ENCODE results near the gene UGT2B11. TPM values are rescaled to one million over a fixed set of nuclear protein-coding genes. Genes with fewer than 3 reads are reported as not detected.
A peak's percentile ranks its signal among the peaks of the same experiment; 100 is the strongest.
"Not testable (repeated sequence)": the region's sequence is repeated elsewhere in the genome, so short reads cannot be mapped to it uniquely, and the experiment has no call there.

UGT2B11 gene
- total RNA-seq, 6 donors from 2014 or later: not detected

DNA sequence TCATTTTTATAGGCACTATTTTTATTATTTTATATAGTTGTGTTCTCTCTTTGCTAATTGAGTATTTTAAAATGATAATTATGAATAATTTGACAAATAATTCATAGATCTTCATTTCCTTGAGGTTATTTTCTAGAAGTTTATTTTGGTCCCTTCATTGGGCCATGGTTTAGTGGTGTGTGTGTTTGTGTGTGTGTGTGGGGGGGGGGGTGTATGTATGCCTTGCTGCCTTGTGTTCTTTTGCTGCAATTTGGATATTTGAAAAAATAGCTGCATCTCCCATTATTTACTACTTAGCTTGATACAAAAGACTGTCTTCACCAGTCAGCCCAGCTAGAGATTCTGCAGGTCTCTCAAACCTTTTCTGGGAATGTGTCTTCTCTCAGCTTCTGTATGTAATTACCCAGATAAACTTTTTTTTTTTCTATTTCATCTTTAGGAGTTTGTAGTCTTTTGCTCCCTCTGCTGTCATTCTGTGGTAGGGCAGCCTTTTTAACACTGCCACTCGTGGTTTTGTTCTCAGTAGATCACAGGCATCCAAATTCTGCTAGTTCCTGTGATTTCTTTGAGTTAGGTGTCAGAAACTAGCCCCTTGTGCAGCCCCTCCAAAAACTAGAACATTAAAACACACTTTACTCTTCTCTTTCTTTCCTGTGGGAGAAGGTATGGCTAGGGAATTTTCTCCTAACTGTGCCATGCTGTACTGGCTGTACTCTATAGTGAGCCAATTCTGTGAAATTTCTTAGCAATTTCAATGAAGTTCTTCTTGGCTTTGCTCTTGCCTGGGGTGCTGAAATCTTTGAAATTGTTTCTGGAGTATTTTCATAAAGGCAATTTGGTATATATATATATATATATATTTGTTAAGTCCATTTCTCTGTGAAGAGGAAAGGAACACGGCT is 44.1 kb downstream of the UGT2B11 start:
- not testable (repeated sequence) for H3K9me3 ChIP-seq, H3K36me3 ChIP-seq, DNase-seq, H3K4me1 ChIP-seq, H3K4me3 ChIP-seq, H3K27ac ChIP-seq, H3K27me3 ChIP-seq
- 31 to 46% methylated on average over 2 of the region's 2 CpGs for WGBS, 2 donors
- TF ChIP-seq, protein P1, sequence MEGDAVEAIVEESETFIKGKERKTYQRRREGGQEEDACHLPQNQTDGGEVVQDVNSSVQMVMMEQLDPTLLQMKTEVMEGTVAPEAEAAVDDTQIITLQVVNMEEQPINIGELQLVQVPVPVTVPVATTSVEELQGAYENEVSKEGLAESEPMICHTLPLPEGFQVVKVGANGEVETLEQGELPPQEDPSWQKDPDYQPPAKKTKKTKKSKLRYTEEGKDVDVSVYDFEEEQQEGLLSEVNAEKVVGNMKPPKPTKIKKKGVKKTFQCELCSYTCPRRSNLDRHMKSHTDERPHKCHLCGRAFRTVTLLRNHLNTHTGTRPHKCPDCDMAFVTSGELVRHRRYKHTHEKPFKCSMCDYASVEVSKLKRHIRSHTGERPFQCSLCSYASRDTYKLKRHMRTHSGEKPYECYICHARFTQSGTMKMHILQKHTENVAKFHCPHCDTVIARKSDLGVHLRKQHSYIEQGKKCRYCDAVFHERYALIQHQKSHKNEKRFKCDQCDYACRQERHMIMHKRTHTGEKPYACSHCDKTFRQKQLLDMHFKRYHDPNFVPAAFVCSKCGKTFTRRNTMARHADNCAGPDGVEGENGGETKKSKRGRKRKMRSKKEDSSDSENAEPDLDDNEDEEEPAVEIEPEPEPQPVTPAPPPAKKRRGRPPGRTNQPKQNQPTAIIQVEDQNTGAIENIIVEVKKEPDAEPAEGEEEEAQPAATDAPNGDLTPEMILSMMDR (IDR thresholded peaks at IDR 0.05): peak in 2 of 6 experiments; percentile 21 to 43
- peak; percentile 38 to 55 for ATAC-seq (ENCODE audit: low FRiP score in 2 of 2)

DNA sequence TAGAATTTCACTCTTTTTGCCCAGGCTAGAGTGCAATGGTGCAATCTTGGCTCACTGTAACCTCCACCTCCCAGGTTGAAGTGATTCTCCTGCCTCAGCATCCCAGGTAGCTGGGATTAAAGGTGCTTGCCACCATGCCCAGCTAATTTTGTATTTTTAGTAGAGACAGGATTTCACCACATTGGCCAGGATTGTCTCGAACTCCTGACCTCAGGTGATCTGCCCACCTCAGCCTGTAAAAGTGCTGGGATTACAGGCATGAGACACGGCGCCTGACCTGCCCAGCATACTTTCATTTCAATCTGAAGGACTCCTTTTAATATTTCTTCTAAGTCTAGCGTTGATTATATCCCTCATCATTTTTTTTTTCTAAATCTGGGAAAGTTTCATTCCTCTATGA is 45.4 kb downstream of the UGT2B11 start:
- H3K36me3 ChIP-seq; H3K27ac ChIP-seq; H3K4me3 ChIP-seq; DNase-seq; H3K27me3 ChIP-seq; H3K9me3 ChIP-seq; ATAC-seq (ENCODE audit: low FRiP score in 2 of 2); H3K4me1 ChIP-seq: not testable (repeated sequence)
- WGBS, 2 donors: 71 to 86% methylated on average over 4 of the region's 4 CpGs

DNA sequence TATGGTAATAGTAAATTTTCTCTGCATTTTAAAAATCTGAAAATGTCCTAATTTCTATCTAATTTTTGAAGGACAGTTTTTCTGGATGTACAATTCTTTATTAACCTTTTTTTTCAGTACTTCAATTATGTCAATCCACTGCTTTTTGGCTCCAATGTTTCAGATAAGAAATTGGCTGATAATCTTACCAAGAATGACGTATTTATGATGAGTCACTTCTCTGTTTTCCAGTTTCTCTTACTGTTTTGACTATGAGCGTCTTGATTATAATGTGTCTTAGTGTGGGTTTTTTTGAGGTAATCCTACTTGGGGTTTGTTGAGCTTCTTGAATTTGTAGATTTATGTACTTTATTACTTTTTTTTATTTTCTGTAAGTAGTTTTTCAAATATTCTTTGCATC is 47.2 kb downstream of the UGT2B11 start:
- no peak overlapping the region for H3K4me3 ChIP-seq
- H3K9me3 ChIP-seq: no peaks in the 10 kb centered on the region
- DNase-seq: no peak
- H3K4me1 ChIP-seq: no peaks in the 10 kb centered on the region
- no peak overlapping the region for H3K27ac ChIP-seq
- H3K27me3 ChIP-seq: no peaks in the 10 kb centered on the region
- no peaks in the 10 kb centered on the region for H3K36me3 ChIP-seq
- WGBS, 2 donors: 81 to 83% methylated on average over 2 of the region's 2 CpGs
- TF ChIP-seq, protein P1 (IDR thresholded peaks at IDR 0.05): no peak
- ATAC-seq (ENCODE audit: low FRiP score in 2 of 2): no peak

DNA sequence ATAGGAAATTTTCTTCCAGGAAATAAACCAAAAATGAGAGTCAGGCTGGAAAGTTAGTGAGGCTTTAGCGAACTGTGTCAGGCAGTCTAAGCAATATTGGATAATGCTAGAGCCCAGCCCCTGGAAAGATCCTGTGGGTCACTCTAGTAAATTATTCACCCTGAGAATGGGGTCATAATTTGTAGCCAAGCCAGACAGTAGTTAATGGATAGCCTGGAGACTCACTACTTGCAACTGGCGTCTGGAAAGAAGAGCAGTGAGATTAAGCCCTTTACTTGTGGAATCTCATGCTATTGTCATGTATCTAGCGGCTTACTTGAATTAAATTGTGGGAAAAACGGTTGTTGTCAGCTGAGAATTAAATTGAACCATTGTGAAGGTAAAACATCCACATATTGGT is 48.2 kb downstream of the UGT2B11 start:
- not testable (repeated sequence) for H3K36me3 ChIP-seq; H3K27me3 ChIP-seq; H3K4me3 ChIP-seq; ATAC-seq (ENCODE audit: low FRiP score in 2 of 2); H3K9me3 ChIP-seq; DNase-seq; H3K4me1 ChIP-seq; H3K27ac ChIP-seq
- WGBS, 2 donors: 78 to 83% methylated on average over 4 of the region's 4 CpGs

DNA sequence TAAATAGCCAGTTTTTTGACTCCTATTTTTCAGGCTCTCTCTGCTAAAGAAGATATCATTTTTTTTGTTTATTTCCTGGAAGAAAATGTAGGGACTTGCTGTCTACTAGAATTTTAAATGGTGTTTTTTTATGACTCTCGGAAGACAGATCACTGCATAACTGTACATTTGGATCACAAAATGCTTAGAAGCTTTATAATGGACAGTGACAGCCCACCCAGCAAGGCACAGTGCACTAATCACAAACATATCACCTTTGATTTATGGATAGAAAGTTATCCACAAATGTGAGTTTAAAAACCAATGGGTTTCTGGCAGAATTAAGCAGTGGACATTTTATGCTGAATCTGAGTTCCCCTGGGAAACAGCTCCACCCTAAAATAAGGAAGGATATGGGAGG is 48.8 kb downstream of the UGT2B11 start:
- ATAC-seq (ENCODE audit: low FRiP score in 2 of 2); H3K27me3 ChIP-seq; H3K9me3 ChIP-seq; DNase-seq; H3K27ac ChIP-seq; H3K4me3 ChIP-seq; H3K4me1 ChIP-seq; H3K36me3 ChIP-seq: not testable (repeated sequence)
- WGBS, 2 donors: 87 to 95% methylated on average over 1 of the region's 1 CpG

DNA sequence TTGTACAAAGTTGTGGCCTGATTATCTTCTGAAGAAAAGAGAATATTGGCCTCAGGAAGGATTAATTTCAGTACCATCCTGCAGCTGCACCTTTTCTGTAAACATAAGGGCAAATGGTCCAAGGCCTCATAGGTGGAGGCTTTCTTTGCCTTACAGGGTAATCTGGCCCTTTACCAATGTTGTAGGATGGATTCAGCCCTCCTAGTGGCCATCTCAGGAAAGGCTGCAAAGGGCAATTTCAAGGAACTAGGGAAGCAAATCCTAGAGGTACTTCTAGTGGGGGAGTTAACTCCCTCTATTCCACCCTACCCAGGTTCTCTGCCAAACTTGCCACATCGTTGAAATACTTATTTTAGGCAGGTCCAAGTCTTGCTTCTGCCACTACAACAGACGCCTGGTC is 57.6 kb downstream of the UGT2B11 start:
- DNase-seq (no peak), ATAC-seq (ENCODE audit: low FRiP score in 2 of 2) (no peak)
- no peak overlapping the region for H3K27ac ChIP-seq
- no peaks in the 10 kb centered on the region for H3K9me3 ChIP-seq
- no peak overlapping the region for H3K4me3 ChIP-seq
- no peaks in the 10 kb centered on the region for H3K4me1 ChIP-seq
- TF ChIP-seq, protein P1 (IDR thresholded peaks at IDR 0.05): peak in 1 of 6 experiments; percentile 4
- TF ChIP-seq EP300 (IDR thresholded peaks at IDR 0.05): no peak
- H3K27me3 ChIP-seq: no peaks in the 10 kb centered on the region
- no peaks in the 10 kb centered on the region for H3K36me3 ChIP-seq
- 76 to 92% methylated on average over 2 of the region's 2 CpGs for WGBS, 2 donors
